Subcutaneous abdominal adipose tissue (tissue), 5 donors: ENCODE results near the gene TP53BP1.

Experiments used
- H3K27ac ChIP-seq: one replicate; pipeline ENCODE4 v1.7.0; 2013; ENCODE audit warnings: low read depth, mild to moderate bottlenecking, inconsistent platforms, low read length, moderate library complexity
- H3K27me3 ChIP-seq, 5 donors: one replicate each; pipeline ENCODE4 v1.7.0; 2013; ENCODE audit warnings: low read length in 5 of 5, inconsistent platforms in 1 of 5; ENCODE audit not compliant: control insufficient read depth in 5 of 5, insufficient read depth in 4 of 5
- H3K36me3 ChIP-seq, 5 donors: one replicate each; pipeline ENCODE4 v1.7.0; 2013; ENCODE audit warnings: low read length in 5 of 5; ENCODE audit not compliant: control insufficient read depth in 5 of 5, insufficient read depth in 5 of 5
- H3K4me1 ChIP-seq, 5 donors: one replicate each; pipeline ENCODE4 v1.7.0; 2013; ENCODE audit warnings: low read length in 5 of 5, mild to moderate bottlenecking in 3 of 5, moderate library complexity in 1 of 5; ENCODE audit not compliant: control insufficient read depth in 5 of 5, insufficient read depth in 5 of 5
- H3K4me3 ChIP-seq, 5 donors: one replicate each; pipeline ENCODE4 v1.7.0; 2013; ENCODE audit warnings: low read length in 5 of 5, low read depth in 1 of 5
- H3K9ac ChIP-seq, 5 donors: one replicate each; pipeline ENCODE4 v1.7.0; 2013; ENCODE audit warnings: low read length in 5 of 5, mild to moderate bottlenecking in 4 of 5, moderate library complexity in 3 of 5
- H3K9me3 ChIP-seq, 5 donors: one replicate each; pipeline ENCODE4 v1.7.0; 2013; ENCODE audit warnings: low read length in 5 of 5; ENCODE audit not compliant: control insufficient read depth in 5 of 5
- donor health status: healthy.
- donor health status: healthy.
- donor health status: healthy.
- donor health status: healthy.
- donor health status: healthy.

Gene TP53BP1

DNA sequence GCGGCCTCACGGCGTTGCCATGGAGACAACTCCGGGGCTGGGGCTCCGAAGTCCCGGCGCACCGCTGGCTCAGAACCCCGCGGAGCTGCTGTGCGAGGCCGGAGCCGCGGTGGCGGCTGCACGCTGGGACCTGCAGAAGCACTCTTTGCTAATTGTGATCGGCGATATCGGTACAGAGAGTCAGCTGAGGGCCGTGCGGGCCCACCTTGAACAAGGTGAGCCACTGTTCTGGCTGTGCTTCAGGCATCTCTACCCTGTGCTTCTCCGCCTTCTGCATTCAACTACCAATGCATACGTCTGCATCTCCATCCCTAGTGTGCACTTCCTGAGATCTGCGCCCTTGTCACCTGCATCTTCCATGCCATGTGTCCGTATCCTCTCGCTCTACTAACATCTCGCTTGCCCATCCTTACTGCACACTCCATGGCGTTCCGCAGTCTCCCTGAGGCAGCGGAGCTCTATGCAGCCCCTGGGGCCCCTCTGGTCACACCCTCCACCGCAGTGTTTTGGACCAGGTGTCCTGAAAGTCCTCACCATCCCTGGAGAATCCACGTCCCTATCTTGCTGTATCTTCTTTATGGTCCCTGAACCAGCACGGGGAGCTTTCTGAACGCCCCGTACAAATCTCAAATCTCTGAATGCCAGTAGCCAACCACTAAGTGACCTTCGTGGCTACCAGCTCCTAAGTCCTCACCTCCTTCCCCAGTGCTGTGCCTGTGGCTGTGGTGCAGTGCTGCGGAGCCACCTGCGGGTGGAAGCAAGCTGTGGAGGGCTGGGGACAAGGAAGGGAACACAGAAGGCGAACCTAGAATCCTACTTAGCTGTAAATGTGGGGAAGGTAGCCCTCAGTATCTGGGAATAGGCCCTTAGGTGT is 18.3 kb upstream of the TP53BP1 start:
- Histone ChIP-seq H3K4me1 (peaks cover 5 to 50% (median 33%) of the 10 kb centered on the region in 5 donors), H3K9ac (peak overlapping the region in 2 of 5 donors; percentile 11 to 63), H3K27me3 (peaks cover 0 to 10% (median 3%) of the 10 kb centered on the region in 5 donors), H3K9me3 (no peaks in the 10 kb centered on the region), H3K27ac (peak overlapping the region; percentile 18), H3K4me3 (peak overlapping the region; percentile 80 to 92 (median 83)), H3K36me3 (no peaks in the 10 kb centered on the region)

DNA sequence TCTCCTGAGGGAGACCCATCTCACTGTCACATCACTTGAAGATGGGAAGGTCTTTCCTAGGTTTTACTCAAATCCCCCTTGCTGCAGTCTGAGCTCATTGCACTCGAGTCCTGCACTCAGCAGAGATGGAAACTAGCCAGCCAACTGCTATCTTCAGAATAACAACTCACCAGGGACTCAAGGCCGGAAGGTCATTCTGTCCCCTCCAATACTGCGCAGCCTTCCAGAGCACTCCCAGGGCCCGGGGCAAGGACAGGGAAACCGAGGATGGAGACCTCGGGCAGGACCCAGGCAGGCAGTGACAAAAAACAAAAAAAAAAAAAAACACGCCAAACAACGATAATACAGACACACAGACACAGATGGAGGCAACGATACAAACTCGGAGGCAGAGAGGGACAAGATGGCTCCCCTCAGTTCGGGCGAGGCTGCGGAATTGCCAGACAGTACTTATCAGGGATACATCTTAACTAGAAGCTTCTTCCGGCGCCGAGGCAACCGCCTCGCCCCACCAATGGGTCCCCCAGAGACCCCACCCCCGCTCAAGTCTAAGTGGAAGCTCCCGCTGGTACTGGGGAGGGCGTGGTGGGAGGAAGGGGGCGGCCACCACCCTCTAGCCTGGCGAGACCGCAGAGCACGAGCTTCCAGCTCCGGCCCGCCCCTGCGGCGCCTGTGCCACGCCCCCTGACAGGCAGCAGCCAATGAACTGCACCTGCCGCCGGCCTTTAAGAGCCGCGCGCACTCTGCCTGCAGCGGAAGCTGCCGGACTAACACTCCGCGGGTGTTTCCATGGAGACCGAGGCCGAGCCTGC is 17.4 kb upstream of the TP53BP1 start:
- Histone ChIP-seq H3K36me3 (no peaks in the 10 kb centered on the region), H3K4me1 (peaks cover 5 to 42% (median 30%) of the 10 kb centered on the region in 5 donors), H3K9ac (peak overlapping the region in 3 of 5 donors; percentile 34 to 67 (median 64)), H3K27ac (peak overlapping the region; percentile 76), H3K9me3 (no peaks in the 10 kb centered on the region), H3K4me3 (peak overlapping the region; percentile 80 to 92 (median 83)), H3K27me3 (peaks cover 0 to 2% (median 0%) of the 10 kb centered on the region in 5 donors)

- Histone ChIP-seq H3K27me3 (no peaks in the 10 kb centered on the region), H3K27ac (peak overlapping the region; percentile 76), H3K4me3 (peak overlapping the region; percentile 80 to 92 (median 83)), H3K9ac (no peak overlapping the region), H3K4me1 (peaks cover 5 to 42% (median 29%) of the 10 kb centered on the region in 5 donors), H3K9me3 (no peaks in the 10 kb centered on the region), H3K36me3 (no peaks in the 10 kb centered on the region)
Observed at GRCh38 chr15:43509660-43510199, 16.8 kb upstream of the TP53BP1 start.

DNA sequence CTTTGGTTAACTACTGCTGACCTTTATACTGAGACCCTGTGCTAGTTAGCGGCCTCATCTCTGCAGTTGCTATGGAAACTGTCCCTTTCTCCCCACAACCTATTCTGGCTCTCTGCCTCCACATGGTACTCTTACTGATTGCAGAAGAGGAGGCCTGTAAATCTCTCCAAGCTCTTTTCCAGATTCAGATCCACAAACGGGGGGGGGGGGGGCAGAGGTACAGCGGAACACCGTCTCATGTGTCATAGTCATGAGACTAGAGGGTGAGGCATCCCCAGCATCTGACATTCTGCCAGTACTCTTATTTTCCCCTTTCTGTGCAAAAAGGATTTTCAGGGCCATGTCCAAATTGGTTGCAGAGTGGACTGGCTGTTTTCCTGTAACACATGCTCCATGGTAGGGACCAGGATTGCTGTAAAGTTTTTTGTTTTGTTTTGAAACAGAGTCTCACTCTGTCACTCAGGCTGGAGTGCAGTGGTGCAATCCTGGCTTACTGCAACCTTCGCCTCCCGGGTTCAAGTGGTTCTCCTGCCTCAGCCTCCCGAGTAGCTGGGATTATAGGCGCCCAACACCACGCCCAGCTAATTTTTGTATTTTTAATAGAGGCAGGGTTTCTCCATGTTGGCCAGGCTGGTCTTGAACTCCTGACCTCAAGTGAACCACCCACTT is 16.2 kb upstream of the TP53BP1 start:
- Histone ChIP-seq H3K9me3 (no peaks in the 10 kb centered on the region), H3K4me3 (no peak overlapping the region), H3K27ac (peak overlapping the region; percentile 76), H3K27me3 (no peaks in the 10 kb centered on the region), H3K4me1 (peaks cover 5 to 37% (median 25%) of the 10 kb centered on the region in 5 donors), H3K9ac (no peak overlapping the region), H3K36me3 (no peaks in the 10 kb centered on the region)

GRCh38 chr15:43508421-43508820 is 15.5 kb upstream of the TP53BP1 start:
- Histone ChIP-seq H3K27ac (no peak overlapping the region), H3K4me1 (peaks cover 5 to 31% (median 25%) of the 10 kb centered on the region in 5 donors)

GRCh38 chr15:43505738-43506137 is 12.8 kb upstream of the TP53BP1 start:
- H3K9me3 ChIP-seq = no peaks in the 10 kb centered on the region
- no peak overlapping the region for H3K27ac ChIP-seq
- no peaks in the 10 kb centered on the region for H3K36me3 ChIP-seq
- H3K4me3 ChIP-seq = no peak overlapping the region
- no peaks in the 10 kb centered on the region for H3K27me3 ChIP-seq
- peaks cover 2 to 23% (median 17%) of the 10 kb centered on the region in 5 donors for H3K4me1 ChIP-seq
- H3K9ac ChIP-seq = no peak overlapping the region

More at GRCh38 chr15:43508421-43508820, 15.5 kb upstream of the TP53BP1 start:
- Histone ChIP-seq H3K9me3 (no peaks in the 10 kb centered on the region), H3K27me3 (no peaks in the 10 kb centered on the region), H3K4me3 (no peak overlapping the region), H3K9ac (no peak overlapping the region), H3K36me3 (no peaks in the 10 kb centered on the region)

GRCh38 chr15:43499635-43500034 is 6.7 kb upstream of the TP53BP1 start:
- Histone ChIP-seq H3K9me3 (no peaks in the 10 kb centered on the region), H3K27ac (no peak overlapping the region), H3K9ac (no peak overlapping the region), H3K4me3 (no peak overlapping the region), H3K4me1 (no peaks in the 10 kb centered on the region), H3K36me3 (no peaks in the 10 kb centered on the region), H3K27me3 (no peaks in the 10 kb centered on the region)

DNA sequence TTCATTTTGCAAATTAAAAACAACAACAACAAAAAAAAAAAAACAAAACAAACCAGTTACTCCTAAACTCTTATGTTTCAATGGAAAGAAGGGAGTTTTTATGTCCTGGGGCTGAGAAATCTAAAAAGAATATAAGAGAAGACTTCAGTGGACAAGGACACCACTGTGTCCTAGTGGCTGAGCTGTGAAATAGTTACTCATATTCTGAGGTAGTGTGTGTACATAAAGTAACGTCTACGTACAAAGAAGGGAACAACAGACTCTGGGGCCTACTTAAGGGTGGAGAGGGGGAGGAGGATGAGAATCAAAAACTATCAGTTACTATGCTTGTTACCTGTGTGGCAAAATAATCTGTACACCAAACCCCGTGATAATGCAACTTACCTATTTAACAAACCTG is 6.0 kb upstream of the TP53BP1 start:
- H3K27me3 ChIP-seq = no peaks in the 10 kb centered on the region
- H3K27ac ChIP-seq = no peak overlapping the region
- no peak overlapping the region for H3K9ac ChIP-seq
- H3K36me3 ChIP-seq = no peaks in the 10 kb centered on the region
- H3K4me1 ChIP-seq = no peaks in the 10 kb centered on the region
- no peaks in the 10 kb centered on the region for H3K9me3 ChIP-seq
- no peak overlapping the region for H3K4me3 ChIP-seq

DNA sequence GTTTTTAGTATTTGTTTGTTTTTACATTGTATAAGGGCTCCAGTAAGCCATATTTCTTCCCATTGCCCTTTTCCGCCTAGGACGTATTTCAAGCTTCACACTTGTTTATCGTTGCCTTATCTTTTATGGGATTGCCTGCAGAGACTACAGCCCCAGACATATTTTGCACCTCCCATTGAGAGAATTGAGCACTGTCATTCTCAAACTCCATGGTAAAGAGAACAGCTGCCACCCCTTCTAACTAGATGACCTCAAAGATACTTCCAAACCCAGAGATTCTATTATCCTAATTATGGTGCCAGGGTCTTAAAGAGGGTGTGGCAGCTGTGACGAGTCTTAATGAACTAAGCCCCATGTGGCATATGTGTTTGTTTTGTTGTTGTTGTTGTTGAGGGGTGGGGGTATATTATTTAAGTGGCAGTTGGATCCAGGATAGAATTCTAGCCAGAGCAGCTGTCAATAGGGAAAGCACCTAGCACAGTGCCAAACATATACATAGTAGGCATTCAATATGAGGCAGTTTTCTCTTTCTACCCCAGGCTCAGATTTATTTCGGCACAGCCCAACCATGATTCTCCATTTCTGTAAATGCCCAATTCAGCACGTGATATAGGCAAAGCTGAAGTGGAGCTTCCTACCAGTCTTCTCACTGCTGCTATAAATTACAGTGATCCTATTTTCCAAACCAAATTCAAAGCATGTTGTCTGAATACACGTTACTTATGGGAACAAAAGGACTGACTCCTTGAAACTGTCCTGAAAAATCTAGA is 932 bp upstream of the TP53BP1 start:
- Histone ChIP-seq H3K4me1 (peaks cover 0 to 22% (median 17%) of the 10 kb centered on the region in 5 donors), H3K9ac (peak overlapping the region in 4 of 5 donors; percentile 71 to 80 (median 76)), H3K27ac (peak overlapping the region; percentile 72), H3K9me3 (no peaks in the 10 kb centered on the region), H3K4me3 (peak overlapping the region; percentile 85 to 97 (median 95)), H3K27me3 (no peaks in the 10 kb centered on the region), H3K36me3 (peaks cover 0 to 3% (median 0%) of the 10 kb centered on the region in 5 donors)
